GM23338 (cell line): Measurements from ENCODE around the gene NPAS3. TPM values are rescaled to one million over a fixed set of nuclear protein-coding genes. Genes with fewer than 3 reads are reported as not detected.

Experiments
- ATAC-seq: fragments of 200-7000 bp; cut with Tn5 transposase; 3 replicates; pipeline ENCODE4 v1.9.1; 2020
- DNase-seq: peaks from one replicate; pipeline ENCODE4 v3.0.0-alpha.2; 2015; ENCODE audit warnings: low spot score
- H2AFZ ChIP-seq: fragments of 200-600 bp; sonication (generic); 2 replicates; pipeline ENCODE4 v1.8.0; 2016; ENCODE audit warnings: antibody characterized with exemption, mild to moderate bottlenecking, moderate library complexity
- H3F3A ChIP-seq: fragments of 200-600 bp; sonication (generic); replicated peaks from 2 replicates; pipeline ENCODE4 v1.8.0; 2017; ENCODE audit warnings: antibody characterized with exemption, mixed run types, low read depth
- H3K27ac ChIP-seq: fragments of 200-600 bp; sonication (generic); 2 replicates; pipeline ENCODE4 v1.6.1; 2016; ENCODE audit warnings: low read depth
- H3K27me3 ChIP-seq: fragments of 200-600 bp; sonication (generic); 2 replicates; pipeline ENCODE4 v1.8.0; 2016; ENCODE audit warnings: mild to moderate bottlenecking, mixed run types, moderate library complexity; ENCODE audit not compliant: insufficient read depth
- H3K36me3 ChIP-seq: fragments of 200-600 bp; sonication (generic); 2 replicates; pipeline ENCODE4 v1.8.0; 2016; ENCODE audit warnings: mild to moderate bottlenecking; ENCODE audit not compliant: insufficient read depth
- H3K4me1 ChIP-seq: fragments of 200-600 bp; sonication (generic); 2 replicates; pipeline ENCODE4 v1.8.0; 2016; ENCODE audit warnings: mild to moderate bottlenecking, moderate library complexity; ENCODE audit not compliant: insufficient read depth
- H3K4me2 ChIP-seq: fragments of 200-600 bp; sonication (generic); 2 replicates; pipeline ENCODE4 v1.7.1; 2017; ENCODE audit warnings: mixed run types
- H3K4me3 ChIP-seq: fragments of 200-600 bp; sonication (generic); 2 replicates; pipeline ENCODE4 v1.6.1; 2016; ENCODE audit warnings: mixed run types
- H3K79me2 ChIP-seq: fragments of 200-600 bp; sonication (generic); replicated peaks from 2 replicates; pipeline ENCODE4 v1.8.0; 2017; ENCODE audit warnings: mild to moderate bottlenecking; ENCODE audit not compliant: insufficient read depth
- H3K9me2 ChIP-seq: fragments of 200-600 bp; sonication (generic); 2 replicates; pipeline ENCODE4 v1.8.0; 2017; ENCODE audit not compliant: insufficient read depth
- H4K20me1 ChIP-seq: fragments of 200-600 bp; sonication (generic); replicated peaks from 2 replicates; pipeline ENCODE4 v1.8.0; 2017; ENCODE audit warnings: mild to moderate bottlenecking; ENCODE audit not compliant: insufficient read depth
- H3K27ac Mint-ChIP-seq: 2 replicates; pipeline ENCODE4 v1.8.0; 2020; ENCODE audit warnings: inconsistent platforms, mild to moderate bottlenecking, moderate library complexity, mixed read lengths
- H3K27me3 Mint-ChIP-seq: 3 replicates; pipeline ENCODE4 v1.8.0; 2022; ENCODE audit warnings: low read depth, mild to moderate bottlenecking, moderate library complexity, mixed read lengths, inconsistent platforms; ENCODE audit not compliant: insufficient read depth, poor library complexity
- H3K36me3 Mint-ChIP-seq: 3 replicates; pipeline ENCODE4 v1.8.0; 2021; ENCODE audit warnings: low read depth, mild to moderate bottlenecking, inconsistent platforms, moderate library complexity, mixed read lengths
- H3K4me1 Mint-ChIP-seq: 3 replicates; pipeline ENCODE4 v1.8.0; 2020; ENCODE audit warnings: mild to moderate bottlenecking, inconsistent platforms, mixed read lengths
- H3K4me3 Mint-ChIP-seq: 3 replicates; pipeline ENCODE4 v1.8.0; 2021; ENCODE audit warnings: moderate library complexity, mild to moderate bottlenecking, inconsistent platforms, mixed read lengths
- H3K9me3 Mint-ChIP-seq: 3 replicates; pipeline ENCODE4 v1.8.0; 2020; ENCODE audit warnings: moderate library complexity, mild to moderate bottlenecking, inconsistent platforms, mixed read lengths
- CREB1 ChIP-seq: fragments of 250-450 bp; sonication (Bioruptor Pico); IDR thresholded peaks from 2 replicates; pipeline ENCODE4 v1.5.0; 2020; ENCODE audit warnings: low read depth, mild to moderate bottlenecking, moderate library complexity
- CTCF ChIP-seq, 2 experiments: fragments of 200-600 bp in 1 of 2; sonication (generic) in 1 of 2; conservative IDR thresholded peaks; 2 replicates each; pipeline versions ENCODE4 v1.5.1 to v1.6.1; 2016 to 2017; ENCODE audit warnings: antibody characterized with exemption in 2 of 2, low read depth in 2 of 2, mild to moderate bottlenecking in 2 of 2, moderate library complexity in 1 of 2
- ETS1 ChIP-seq: IDR thresholded peaks from 2 replicates; pipeline ENCODE4 v1.6.1; 2016; ENCODE audit warnings: antibody characterized with exemption
- EZH2 ChIP-seq: fragments of 200-600 bp; sonication (generic); IDR thresholded peaks from one replicate; pipeline ENCODE4 v1.8.0; 2017; ENCODE audit warnings: antibody characterized with exemption, mild to moderate bottlenecking, low read depth; ENCODE audit not compliant: unreplicated experiment
- EZH2phosphoT487 ChIP-seq: fragments of 200-600 bp; sonication (generic); IDR thresholded peaks from one replicate; pipeline ENCODE4 v1.8.1; 2018; ENCODE audit warnings: antibody characterized with exemption; ENCODE audit not compliant: unreplicated experiment
- JUNB ChIP-seq: IDR thresholded peaks from one replicate; pipeline ENCODE4 v1.6.1; 2016; ENCODE audit warnings: antibody characterized with exemption; ENCODE audit not compliant: unreplicated experiment
- NANOG ChIP-seq: IDR thresholded peaks from 2 replicates; pipeline ENCODE4 v1.6.1; 2016; ENCODE audit warnings: antibody characterized with exemption, borderline replicate concordance
- POLR2AphosphoS5 ChIP-seq: IDR thresholded peaks from 2 replicates; pipeline ENCODE4 v1.6.1; 2016; ENCODE audit warnings: antibody characterized with exemption, low read depth
- STAT1 ChIP-seq: IDR thresholded peaks from one replicate; pipeline ENCODE4 v1.6.1; 2016; ENCODE audit warnings: antibody characterized with exemption; ENCODE audit not compliant: unreplicated experiment
- ZNF114 ChIP-seq: fragments of 250-450 bp; sonication (Bioruptor Pico); IDR thresholded peaks from 2 replicates; pipeline ENCODE4 v1.5.0; 2020; ENCODE audit warnings: mild to moderate bottlenecking, moderate library complexity
- ZNF331 ChIP-seq: fragments of 250-450 bp; sonication (Bioruptor Pico); IDR thresholded peaks from 2 replicates; pipeline ENCODE4 v1.5.0; 2020; ENCODE audit warnings: low read depth, mild to moderate bottlenecking, moderate library complexity
- ZNF462 ChIP-seq: fragments of 250-450 bp; sonication (Bioruptor Pico); IDR thresholded peaks from 2 replicates; pipeline ENCODE4 v1.5.0; 2020; ENCODE audit warnings: mild to moderate bottlenecking, moderate library complexity
- polyA plus RNA-seq: library from polyadenylated mRNA; unstranded; fragments of >200 nt; fragmentation: Nextera tagmentation; extraction: Ambion mirVana; gene quantifications from 2 replicates; pipeline ENCODE4 v1.2.1, GENCODE V29; 2016
- total RNA-seq: library from RNA; depleted of rRNA; stranded (reverse); fragments of >200 nt; shearing (Covaris generic); gene quantifications from 2 replicates; pipeline ENCODE4 v1.2.3, GENCODE V29; 2014
- TF ChIP-seq, protein P1 (sequence below): IDR thresholded peaks from one replicate; pipeline ENCODE4 v1.6.1; 2018; ENCODE audit warnings: antibody characterized with exemption; ENCODE audit not compliant: unreplicated experiment

Gene NPAS3
- total and polyA plus RNA-seq, 2 experiments from 2014 or later = 0.17 to 0.19 TPM

DNA sequence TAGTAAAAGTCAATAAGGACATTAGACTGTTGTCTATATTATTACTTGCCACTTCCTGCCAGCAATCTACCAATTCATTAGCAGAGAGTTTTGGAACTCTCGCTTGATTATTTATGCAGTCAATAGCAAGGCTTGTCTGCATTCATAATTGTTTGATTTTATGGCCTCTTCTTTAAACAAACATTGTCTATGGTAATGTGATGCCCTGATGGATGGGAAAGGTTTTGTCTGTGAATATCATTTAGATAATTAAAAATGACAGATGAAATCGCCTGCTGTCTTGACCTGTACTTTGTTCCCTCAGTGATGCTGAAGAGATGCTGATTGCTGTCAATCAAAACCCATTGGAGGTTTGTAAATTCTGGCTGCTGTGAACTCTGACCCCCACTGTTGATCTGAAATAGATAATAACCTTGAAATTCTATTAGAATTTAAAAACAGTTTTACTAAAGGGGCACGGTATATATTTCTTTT is 455.3 kb downstream of the NPAS3 start:
- Mint-ChIP-seq H3K9me3 (no peaks in the 10 kb centered on the region), H3K27ac (no peak overlapping the region), H3K4me3 (no peak overlapping the region), H3K4me1 (no peaks in the 10 kb centered on the region), H3K36me3 (no peaks in the 10 kb centered on the region), H3K27me3 (no peaks in the 10 kb centered on the region)
- no peaks in the 10 kb centered on the region for H3K27me3 ChIP-seq
- H2AFZ ChIP-seq = no peak overlapping the region
- TF ChIP-seq ETS1 (no peak), CREB1 (no peak), JUNB (no peak), ZNF331 (no peak), ZNF462 (CRISPR knock-in tag) (no peak), NANOG (no peak), POLR2AphosphoS5 (no peak), STAT1 (no peak), ZNF114 (no peak), EZH2 (no peak), CTCF (conservative IDR thresholded peaks at IDR 0.05; ENCODE audit: low read depth in 2 of 2) (no peak), EZH2phosphoT487 (no peak)
- TF ChIP-seq, protein P1, sequence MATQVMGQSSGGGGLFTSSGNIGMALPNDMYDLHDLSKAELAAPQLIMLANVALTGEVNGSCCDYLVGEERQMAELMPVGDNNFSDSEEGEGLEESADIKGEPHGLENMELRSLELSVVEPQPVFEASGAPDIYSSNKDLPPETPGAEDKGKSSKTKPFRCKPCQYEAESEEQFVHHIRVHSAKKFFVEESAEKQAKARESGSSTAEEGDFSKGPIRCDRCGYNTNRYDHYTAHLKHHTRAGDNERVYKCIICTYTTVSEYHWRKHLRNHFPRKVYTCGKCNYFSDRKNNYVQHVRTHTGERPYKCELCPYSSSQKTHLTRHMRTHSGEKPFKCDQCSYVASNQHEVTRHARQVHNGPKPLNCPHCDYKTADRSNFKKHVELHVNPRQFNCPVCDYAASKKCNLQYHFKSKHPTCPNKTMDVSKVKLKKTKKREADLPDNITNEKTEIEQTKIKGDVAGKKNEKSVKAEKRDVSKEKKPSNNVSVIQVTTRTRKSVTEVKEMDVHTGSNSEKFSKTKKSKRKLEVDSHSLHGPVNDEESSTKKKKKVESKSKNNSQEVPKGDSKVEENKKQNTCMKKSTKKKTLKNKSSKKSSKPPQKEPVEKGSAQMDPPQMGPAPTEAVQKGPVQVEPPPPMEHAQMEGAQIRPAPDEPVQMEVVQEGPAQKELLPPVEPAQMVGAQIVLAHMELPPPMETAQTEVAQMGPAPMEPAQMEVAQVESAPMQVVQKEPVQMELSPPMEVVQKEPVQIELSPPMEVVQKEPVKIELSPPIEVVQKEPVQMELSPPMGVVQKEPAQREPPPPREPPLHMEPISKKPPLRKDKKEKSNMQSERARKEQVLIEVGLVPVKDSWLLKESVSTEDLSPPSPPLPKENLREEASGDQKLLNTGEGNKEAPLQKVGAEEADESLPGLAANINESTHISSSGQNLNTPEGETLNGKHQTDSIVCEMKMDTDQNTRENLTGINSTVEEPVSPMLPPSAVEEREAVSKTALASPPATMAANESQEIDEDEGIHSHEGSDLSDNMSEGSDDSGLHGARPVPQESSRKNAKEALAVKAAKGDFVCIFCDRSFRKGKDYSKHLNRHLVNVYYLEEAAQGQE = no peak
- H3K27ac ChIP-seq = no peak overlapping the region
- ATAC-seq = no peak
- no peaks in the 10 kb centered on the region for H3K4me1 ChIP-seq
- no peak overlapping the region for H3K4me3 ChIP-seq
- no peak overlapping the region for H3K4me2 ChIP-seq
- H4K20me1 ChIP-seq = no peaks in the 10 kb centered on the region
- H3K9me2 ChIP-seq = peaks cover 5% of the 10 kb centered on the region; the same call in 1 of the 2 replicates
- H3F3A ChIP-seq = no peaks in the 10 kb centered on the region
- no peak for DNase-seq
- no peaks in the 10 kb centered on the region for H3K79me2 ChIP-seq
- no peaks in the 10 kb centered on the region for H3K36me3 ChIP-seq
